Keratinocyte (primary cell): ENCODE results near the gene PPM1D. TPM values are rescaled to one million over a fixed set of nuclear protein-coding genes. Genes with fewer than 3 reads are reported as not detected.

Source experiments
- DNase-seq: peaks from one replicate; pipeline ENCODE4 v3.0.0-alpha.2; 2011; ENCODE audit warnings: low read depth, missing footprints, low spot score
- FAIRE-seq: peaks from 2 replicates; lab custom pipeline; 2011; peaks lifted over from hg19 to GRCh38; lab: Jason Lieb, UNC
- H2AFZ ChIP-seq: 2 replicates; pipeline ENCODE4 v1.6.0; 2012; ENCODE audit warnings: low read length, control low read depth, inconsistent platforms; ENCODE audit not compliant: control insufficient read depth
- H3K27ac ChIP-seq: 2 replicates; pipeline ENCODE4 v1.5.1; 2011; ENCODE audit warnings: low read length; ENCODE audit not compliant: control insufficient read depth, insufficient read depth
- H3K27me3 ChIP-seq: 3 replicates; pipeline ENCODE4 v1.6.0; 2011; ENCODE audit warnings: low read length; ENCODE audit not compliant: control insufficient read depth, insufficient read depth; ENCODE audit errors: extremely low read depth
- H3K36me3 ChIP-seq, 2 experiments: 2 replicates in 1 of 2; 3 replicates in 1 of 2; pipeline ENCODE4 v1.5.1; 2011; ENCODE audit warnings: low read length in 2 of 2, mild to moderate bottlenecking in 1 of 2; ENCODE audit not compliant: control insufficient read depth in 2 of 2, insufficient read depth in 2 of 2; ENCODE audit errors: extremely low read depth in 1 of 2
- H3K4me1 ChIP-seq: 3 replicates; pipeline ENCODE4 v1.5.1; 2011; ENCODE audit warnings: low read length; ENCODE audit not compliant: control insufficient read depth, insufficient read depth; ENCODE audit errors: extremely low read depth
- H3K4me2 ChIP-seq: 3 replicates; pipeline ENCODE4 v1.6.0; 2011; ENCODE audit warnings: low read depth, low read length; ENCODE audit not compliant: control insufficient read depth, insufficient read depth; ENCODE audit errors: extremely low read depth
- H3K4me3 ChIP-seq, 3 experiments: fragments of 200-600 bp in 1 of 3; sonication (generic) in 1 of 3; 2 replicates in 2 of 3; 3 replicates in 1 of 3; pipeline ENCODE4 v1.5.1; 2011 to 2016; ENCODE audit warnings: low read length in 3 of 3, mild to moderate bottlenecking in 3 of 3, control low read depth in 2 of 3, inconsistent platforms in 1 of 3, low read depth in 1 of 3, mixed read lengths in 1 of 3, mixed run types in 1 of 3, moderate library complexity in 1 of 3; ENCODE audit not compliant: control insufficient read depth in 2 of 3, insufficient read depth in 2 of 3; ENCODE audit errors: extremely low read depth in 1 of 3
- H3K79me2 ChIP-seq: 2 replicates; pipeline ENCODE4 v1.6.0; 2012; ENCODE audit warnings: low read length; ENCODE audit not compliant: control insufficient read depth, insufficient read depth
- H3K9ac ChIP-seq: 3 replicates; pipeline ENCODE4 v1.6.0; 2011; ENCODE audit warnings: low read length; ENCODE audit not compliant: control insufficient read depth, insufficient read depth; ENCODE audit errors: extremely low read depth
- H3K9me1 ChIP-seq: 3 replicates; pipeline ENCODE4 v1.6.0; 2011; ENCODE audit warnings: low read length; ENCODE audit not compliant: control insufficient read depth, insufficient read depth; ENCODE audit errors: extremely low read depth
- H3K9me3 ChIP-seq: 2 replicates; pipeline ENCODE4 v1.5.1; 2012; ENCODE audit warnings: low read depth, low read length; ENCODE audit not compliant: control insufficient read depth
- H4K20me1 ChIP-seq: 3 replicates; pipeline ENCODE4 v1.6.0; 2011; ENCODE audit warnings: low read length; ENCODE audit not compliant: control insufficient read depth, insufficient read depth; ENCODE audit errors: extremely low read depth
- EZH2 ChIP-seq: IDR thresholded peaks from one replicate; pipeline ENCODE4 v1.6.1; 2012; ENCODE audit warnings: inconsistent platforms, mild to moderate bottlenecking, low read length, moderate library complexity
- dilution Hi-C: fragments of 300-500 bp; cut with MboI; formaldehyde crosslinking; loops from one replicate; pipeline ENCODE4 v1.7.0; 2020; ENCODE audit warnings: low sequenced_read_pairs; ENCODE audit not compliant: extremely low pct_ligation_motif_present
- polyA plus RNA-seq, 5 experiments: library from polyadenylated mRNA; depleted of rRNA in 3 of 5; stranded (reverse) in 3 of 5; stranded (forward) in 1 of 5; unstranded in 1 of 5; fragments of >200 nt; gene quantifications; 1 replicate in 1 of 5; 2 replicates in 3 of 5; 3 replicates in 1 of 5; pipeline versions ENCODE4 v1.2.1 to v1.2.3, GENCODE V29; 2011 to 2012; ENCODE audit warnings: missing spikeins in 2 of 5, low read depth in 1 of 5, low replicate concordance in 1 of 5
- TF ChIP-seq, protein P1 (sequence below), 3 experiments: IDR thresholded peaks in 1 of 3; conservative IDR thresholded peaks in 1 of 3; optimal IDR thresholded peaks in 1 of 3; 2 replicates in 2 of 3; 3 replicates in 1 of 3; pipeline versions ENCODE3 to v1.5.1; 2011; ENCODE audit warnings: low read length in 3 of 3, mild to moderate bottlenecking in 3 of 3, moderate library complexity in 2 of 3, control low read depth in 1 of 3, inconsistent platforms in 1 of 3; ENCODE audit not compliant: insufficient read depth in 2 of 3; ENCODE audit errors: extremely low read depth in 1 of 3

PPM1D gene
- polyA plus RNA-seq, 1 donor (not counting 4 experiments of a cell fraction or from before 2014, with no cell fraction given): 2.9 TPM

GRCh38 chr17:60554377-60554788 lies 45.6 kb upstream of the PPM1D start:
- no peak for TF ChIP-seq EZH2
- TF ChIP-seq, protein P1, sequence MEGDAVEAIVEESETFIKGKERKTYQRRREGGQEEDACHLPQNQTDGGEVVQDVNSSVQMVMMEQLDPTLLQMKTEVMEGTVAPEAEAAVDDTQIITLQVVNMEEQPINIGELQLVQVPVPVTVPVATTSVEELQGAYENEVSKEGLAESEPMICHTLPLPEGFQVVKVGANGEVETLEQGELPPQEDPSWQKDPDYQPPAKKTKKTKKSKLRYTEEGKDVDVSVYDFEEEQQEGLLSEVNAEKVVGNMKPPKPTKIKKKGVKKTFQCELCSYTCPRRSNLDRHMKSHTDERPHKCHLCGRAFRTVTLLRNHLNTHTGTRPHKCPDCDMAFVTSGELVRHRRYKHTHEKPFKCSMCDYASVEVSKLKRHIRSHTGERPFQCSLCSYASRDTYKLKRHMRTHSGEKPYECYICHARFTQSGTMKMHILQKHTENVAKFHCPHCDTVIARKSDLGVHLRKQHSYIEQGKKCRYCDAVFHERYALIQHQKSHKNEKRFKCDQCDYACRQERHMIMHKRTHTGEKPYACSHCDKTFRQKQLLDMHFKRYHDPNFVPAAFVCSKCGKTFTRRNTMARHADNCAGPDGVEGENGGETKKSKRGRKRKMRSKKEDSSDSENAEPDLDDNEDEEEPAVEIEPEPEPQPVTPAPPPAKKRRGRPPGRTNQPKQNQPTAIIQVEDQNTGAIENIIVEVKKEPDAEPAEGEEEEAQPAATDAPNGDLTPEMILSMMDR (optimal IDR thresholded peaks at IDR 0.05 in 1 of 3, IDR thresholded peaks at IDR 0.05 in 1 of 3, conservative IDR thresholded peaks at IDR 0.05 in 1 of 3; ENCODE audit: extremely low read depth in 1 of 3, insufficient read depth in 2 of 3, low read length in 3 of 3): no peak
- Histone ChIP-seq H3K9me3 (no peaks in the 10 kb centered on the region), H3K4me2 (no peak overlapping the region), H3K27ac (no peak overlapping the region), H2AFZ (no peak overlapping the region), H4K20me1 (no peaks in the 10 kb centered on the region), H3K4me3 (no peak overlapping the region), H3K36me3 (no peaks in the 10 kb centered on the region), H3K9me1 (no peaks in the 10 kb centered on the region), H3K79me2 (no peaks in the 10 kb centered on the region), H3K4me1 (no peaks in the 10 kb centered on the region), H3K9ac (no peak overlapping the region), H3K27me3 (no peaks in the 10 kb centered on the region)
- dilution Hi-C loops: no loop called here
- DNase-seq (no peak), FAIRE-seq (no peak)

DNA sequence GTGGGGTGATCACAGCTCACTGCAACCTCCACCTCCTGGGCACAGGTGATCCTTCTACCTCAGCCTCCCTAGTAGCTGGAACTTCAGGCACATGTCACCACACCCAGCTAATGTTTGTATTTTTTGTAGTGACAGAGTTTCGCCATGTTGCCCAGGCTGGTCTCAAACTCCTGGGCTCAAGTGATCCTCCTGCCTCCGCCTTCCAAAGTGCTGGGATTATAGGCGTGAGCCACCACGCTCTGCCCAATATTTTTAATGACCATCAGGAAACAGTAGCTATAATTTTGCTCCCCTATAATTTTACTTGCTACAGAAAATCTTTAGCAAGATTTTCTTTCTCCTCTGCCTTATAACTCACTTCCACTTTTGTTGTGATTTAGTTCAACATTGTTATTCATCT lies 44.2 kb upstream of the PPM1D start:
- Histone ChIP-seq H3K27ac (no peak overlapping the region), H3K9ac (no peak overlapping the region), H3K4me1 (no peaks in the 10 kb centered on the region), H3K4me2 (no peak overlapping the region), H4K20me1 (no peaks in the 10 kb centered on the region), H2AFZ (no peak overlapping the region), H3K9me3 (no peaks in the 10 kb centered on the region), H3K79me2 (no peaks in the 10 kb centered on the region), H3K4me3 (no peak overlapping the region), H3K36me3 (no peaks in the 10 kb centered on the region), H3K27me3 (no peaks in the 10 kb centered on the region), H3K9me1 (no peaks in the 10 kb centered on the region)
- DNase-seq: no peak
- TF ChIP-seq, protein P1 (optimal IDR thresholded peaks at IDR 0.05 in 1 of 3, IDR thresholded peaks at IDR 0.05 in 1 of 3, conservative IDR thresholded peaks at IDR 0.05 in 1 of 3; ENCODE audit: extremely low read depth in 1 of 3, insufficient read depth in 2 of 3, low read length in 3 of 3): no peak
- TF ChIP-seq EZH2: no peak
- no peak for FAIRE-seq
- dilution Hi-C loops: no loop called here
